NCI-H2196 (cell line): Measurements from ENCODE around the gene CFAP99.
"Not testable (repeated sequence)": the region's sequence is repeated elsewhere in the genome, so short reads cannot be mapped to it uniquely, and the experiment has no call there.

Experiments
- DNase-seq: peaks from one replicate; lab custom pipeline; 2025; ENCODE audit not compliant: unreplicated experiment; lab: John Stamatoyannopoulos, UW

The CFAP99 gene

DNA sequence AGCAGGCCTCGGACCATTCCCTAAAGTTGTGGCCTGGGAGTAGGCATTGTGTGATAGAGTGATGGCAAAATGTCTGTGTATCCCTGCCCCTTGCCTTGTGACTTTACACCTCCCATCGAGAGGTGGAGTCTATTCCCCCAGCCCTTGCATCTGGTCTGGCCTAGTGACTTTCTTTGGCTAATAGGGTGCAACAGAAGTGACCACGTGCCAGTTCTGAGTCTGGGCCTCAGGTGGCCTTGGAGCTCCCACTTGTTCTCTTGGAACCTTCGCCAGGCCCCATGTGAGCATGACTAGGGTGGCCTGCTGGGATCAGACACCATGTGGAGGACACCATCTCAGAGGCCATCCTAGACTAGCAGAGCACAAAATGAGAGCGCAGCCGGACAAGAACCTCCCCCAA is 46.3 kb downstream of the CFAP99 start:
- DNase-seq, result no peak

DNA sequence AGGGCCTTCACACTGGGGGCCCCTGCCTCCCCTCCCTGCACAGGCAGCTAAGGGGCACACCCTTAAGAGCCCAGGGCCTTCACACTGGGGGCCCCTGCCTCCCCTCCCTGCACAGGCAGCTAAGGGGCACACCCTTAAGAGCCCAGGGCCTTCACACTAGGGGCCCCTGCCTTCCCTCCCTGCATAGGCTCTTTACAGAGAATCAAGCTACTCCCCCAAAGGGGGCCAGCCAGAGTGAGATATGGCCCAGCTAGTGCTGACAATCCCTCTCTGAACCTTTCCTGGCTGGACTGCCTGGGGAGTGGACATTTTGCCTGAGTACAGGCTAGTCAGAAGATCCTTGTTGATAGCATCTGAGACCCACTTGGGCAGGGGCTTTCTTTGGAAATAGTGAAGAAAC is 46.8 kb downstream of the CFAP99 start:
- DNase-seq, result not testable (repeated sequence)

DNA sequence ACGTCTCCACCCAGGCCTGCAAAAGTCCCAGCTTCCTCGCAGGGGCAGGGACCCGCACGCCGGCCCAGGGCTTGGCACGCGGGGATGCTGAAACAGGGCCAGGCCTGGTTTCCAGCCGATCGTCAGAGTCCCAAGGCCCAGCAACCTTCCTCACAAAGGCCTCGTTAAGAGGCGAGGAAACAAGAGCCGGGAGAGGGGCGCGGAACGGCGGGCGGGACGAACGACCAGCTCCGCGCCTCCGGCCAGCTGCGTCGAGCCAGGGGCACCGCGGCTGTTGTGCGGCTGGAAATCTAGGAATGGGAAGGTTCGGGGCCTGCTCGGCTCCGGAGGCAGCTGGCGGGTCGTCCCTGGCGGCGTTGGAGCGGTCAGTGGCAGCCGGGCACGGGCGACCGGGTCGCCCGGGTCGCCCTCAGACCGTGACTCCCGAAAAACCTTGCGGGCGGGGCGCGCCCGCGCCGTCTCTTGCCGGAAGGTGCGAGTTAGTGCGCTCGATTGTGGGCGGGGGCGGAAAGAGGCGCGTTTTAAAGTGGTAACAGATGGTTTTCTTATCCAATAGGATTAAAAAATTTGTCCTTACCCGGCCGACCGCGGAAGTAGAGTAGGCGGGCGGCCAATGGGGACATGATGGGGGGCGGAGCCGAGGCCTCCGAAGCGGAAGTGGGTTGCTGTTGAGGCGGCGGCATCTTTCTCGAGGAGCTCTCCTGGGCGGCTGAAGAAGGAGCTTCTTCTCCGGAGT is 49.9 kb downstream of the CFAP99 start, which contains the start of gene RNF4:
TSS of gene RNF4 (plus strand) at position 651 of the 736 bp plus-strand sequence. CDS start 21,388 bp downstream, outside the sequence.
- peak; percentile 95 for DNase-seq

DNA sequence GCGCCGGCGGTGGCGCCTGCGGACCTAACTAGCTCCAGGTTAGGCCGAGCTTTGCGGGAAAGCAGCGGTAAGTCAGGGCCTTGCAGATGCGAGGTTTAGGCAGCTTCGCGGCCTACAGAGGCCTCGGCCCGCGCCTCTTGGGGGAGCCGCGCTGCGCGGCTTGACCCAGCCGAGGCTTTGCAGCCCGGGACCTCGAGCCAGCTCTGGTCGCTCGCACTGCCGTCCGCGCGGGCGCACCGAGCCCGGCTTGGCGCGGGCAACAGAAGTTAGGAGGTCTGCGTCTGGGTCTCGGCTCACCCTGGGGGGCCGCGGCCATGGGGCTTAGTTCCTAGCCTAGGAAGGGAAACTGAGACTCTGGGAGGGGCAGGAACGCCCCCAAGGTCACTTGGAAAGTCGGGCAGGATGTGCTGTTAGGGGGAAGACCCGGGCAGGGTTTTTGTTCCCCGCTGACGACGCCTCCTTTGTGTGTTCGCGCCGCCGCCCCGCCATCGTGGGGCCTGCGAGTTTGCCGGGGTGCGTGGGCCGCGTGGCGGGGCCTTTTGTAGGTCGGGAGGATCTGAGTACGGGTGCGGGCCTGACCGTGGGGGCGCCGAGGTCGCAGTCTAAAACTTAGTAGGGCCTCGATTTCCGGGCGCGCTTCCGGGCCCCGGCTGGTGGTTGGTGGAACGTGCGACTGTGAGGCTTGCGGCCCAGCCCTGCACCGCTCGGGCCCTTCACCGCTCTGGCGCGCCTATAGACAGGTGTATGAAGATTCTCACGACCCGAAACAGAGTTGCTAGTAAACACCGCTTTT is 50.6 kb downstream of the CFAP99 start:
- no peak for DNase-seq

DNA sequence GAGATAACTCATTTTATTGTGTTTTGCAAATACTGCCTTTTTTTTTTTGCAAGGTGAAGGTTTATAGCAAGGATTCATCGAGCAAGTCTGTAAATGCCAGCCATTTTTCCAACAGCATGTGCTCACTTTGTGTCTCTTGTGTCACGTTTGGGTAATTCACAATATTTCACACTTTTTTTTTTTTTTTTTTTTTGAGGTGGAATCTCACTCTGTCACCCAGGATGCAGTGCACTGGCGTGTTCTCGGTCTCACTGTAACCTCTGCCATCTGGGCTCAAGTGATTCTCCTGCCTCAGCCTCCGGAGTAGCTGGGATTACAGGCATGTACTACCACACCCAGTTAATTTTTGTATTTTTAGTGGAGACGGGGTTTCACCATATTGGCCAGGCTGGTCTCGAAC is 52.0 kb downstream of the CFAP99 start:
- no peak for DNase-seq

DNA sequence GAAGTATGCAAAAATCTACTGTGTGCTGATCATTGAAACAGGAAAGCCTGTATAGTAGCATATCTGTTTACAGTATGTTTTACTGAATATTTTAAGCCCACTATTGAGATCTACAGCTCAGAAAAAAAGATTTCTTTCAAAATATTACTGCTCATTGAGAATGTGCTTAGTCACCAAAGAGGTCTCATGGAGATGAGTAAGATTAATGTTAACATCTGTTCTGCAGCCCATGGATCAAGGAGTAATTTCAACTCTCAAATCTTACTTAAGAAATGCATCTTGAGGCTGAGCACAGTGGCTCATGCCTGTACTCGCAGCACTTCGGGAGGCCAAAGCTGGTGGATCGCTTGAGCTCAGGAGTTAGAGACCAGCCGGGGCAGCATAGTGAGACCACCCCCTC is 53.4 kb downstream of the CFAP99 start:
- DNase-seq, result no peak

DNA sequence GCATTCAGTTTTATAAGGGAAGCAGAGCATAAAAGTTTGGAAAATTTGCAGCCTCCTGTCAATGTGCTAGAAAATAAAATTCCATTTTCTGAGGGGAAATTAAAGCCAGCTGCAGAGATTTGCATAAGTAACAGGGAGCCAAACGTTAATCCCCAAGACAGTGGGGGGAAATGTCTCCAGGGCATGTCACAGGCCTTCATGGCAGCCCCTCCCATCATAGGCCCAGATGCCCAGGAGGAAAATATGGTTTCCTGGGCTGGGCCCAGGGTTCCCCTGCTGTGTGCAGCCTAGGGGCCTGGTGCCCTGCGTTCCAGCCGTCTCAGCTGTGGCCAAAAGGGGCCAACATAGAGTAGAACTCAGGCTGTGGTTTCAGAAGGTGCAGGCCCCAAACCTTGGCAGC is 59.5 kb downstream of the CFAP99 start:
- no peak for DNase-seq

DNA sequence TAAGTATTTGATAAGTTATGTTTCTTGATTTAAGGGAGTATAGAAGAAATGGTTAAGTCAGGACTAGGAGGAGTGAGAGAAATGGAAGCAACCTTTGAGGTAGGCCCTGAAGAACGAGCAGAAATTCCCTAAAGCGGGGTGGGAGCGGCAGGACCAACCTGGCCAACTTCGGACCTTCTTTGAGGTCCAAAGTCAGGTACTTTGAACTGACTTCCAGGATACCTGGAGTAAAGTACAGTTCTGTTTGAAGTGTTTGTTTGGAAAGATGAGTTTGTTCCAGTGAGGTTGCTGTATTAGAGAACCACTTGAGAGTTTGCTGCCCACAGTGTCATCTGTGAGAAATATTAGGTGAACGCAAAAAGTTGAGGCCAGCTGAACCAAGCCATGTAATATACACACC is 61.9 kb downstream of the CFAP99 start:
- DNase-seq, result no peak

DNA sequence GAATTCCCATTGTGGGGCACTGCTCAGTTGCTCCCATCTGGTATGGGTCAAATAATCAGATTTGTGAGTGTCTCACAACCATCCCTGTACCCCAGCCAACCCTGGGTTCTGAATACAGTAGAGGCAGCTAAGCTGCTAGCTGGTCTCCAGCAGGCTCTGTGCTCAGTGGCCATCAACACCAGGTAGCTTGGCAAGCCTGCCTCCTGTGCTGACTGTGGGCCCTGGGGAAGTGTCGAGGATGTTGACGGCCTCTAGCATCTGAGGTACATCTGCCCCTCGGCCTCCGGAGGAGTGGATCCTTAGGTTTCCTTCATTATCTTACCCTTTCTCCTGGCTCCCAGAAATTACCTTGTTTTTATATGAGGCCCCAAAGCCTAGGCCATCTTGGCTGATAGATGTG is 63.4 kb downstream of the CFAP99 start:
- no peak for DNase-seq

DNA sequence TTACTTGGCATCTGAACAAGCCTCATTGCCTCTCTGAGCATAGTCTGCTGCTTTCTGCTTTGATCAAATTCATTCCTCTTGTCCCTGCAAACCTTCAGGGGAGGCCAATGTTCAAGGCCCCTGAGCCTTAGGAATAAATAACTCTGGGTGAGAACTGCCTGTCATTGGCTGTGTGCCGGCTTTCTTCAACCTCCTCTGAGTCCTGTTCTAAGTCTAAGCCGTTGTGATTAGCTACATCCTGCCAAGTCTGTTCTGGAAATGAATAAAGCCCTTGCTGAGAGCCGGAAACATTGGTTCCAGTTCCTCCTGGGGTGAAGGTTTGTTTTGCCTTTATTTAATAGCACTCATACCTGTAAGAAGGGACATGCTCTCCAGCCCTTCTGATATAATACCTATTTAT is 63.9 kb downstream of the CFAP99 start:
- no peak for DNase-seq

DNA sequence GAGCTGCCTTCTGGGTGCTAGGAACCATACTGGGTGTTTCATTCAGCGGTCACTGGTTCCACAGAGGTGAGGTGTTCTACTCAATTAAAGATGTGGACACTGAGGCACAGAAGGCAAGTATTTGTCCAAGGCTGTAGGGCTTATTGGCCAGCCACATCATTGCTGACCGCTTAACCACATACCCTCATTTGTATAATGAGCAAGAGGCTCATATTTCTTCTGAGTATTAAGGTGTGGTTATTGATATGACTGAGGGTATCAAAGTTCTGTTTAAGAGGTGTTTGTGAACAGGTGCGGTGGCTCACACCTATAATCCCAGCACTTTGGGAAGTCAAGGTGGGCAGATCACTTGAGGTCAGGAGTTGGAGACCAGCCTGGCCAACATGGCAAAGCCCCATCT is 64.5 kb downstream of the CFAP99 start:
- DNase-seq, result no peak

DNA sequence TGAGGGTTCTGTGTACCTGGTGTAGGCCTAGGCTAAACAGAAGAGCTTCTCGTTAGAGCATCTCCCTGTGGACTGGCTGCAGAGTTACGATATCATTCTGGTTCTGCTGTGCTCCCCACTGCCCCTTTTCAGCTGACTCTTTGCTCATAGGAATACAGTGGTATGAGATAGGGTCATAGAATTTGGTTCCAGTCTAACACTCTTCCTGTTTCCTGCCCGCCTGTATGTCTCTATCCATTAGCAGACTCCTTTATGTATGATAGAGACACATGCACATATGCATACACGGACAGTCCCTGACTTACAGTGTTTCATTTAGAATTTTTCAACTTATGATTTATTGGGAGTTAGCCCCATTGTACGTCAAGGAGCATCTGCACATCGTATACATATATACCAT is 65.4 kb downstream of the CFAP99 start:
- no peak for DNase-seq

DNA sequence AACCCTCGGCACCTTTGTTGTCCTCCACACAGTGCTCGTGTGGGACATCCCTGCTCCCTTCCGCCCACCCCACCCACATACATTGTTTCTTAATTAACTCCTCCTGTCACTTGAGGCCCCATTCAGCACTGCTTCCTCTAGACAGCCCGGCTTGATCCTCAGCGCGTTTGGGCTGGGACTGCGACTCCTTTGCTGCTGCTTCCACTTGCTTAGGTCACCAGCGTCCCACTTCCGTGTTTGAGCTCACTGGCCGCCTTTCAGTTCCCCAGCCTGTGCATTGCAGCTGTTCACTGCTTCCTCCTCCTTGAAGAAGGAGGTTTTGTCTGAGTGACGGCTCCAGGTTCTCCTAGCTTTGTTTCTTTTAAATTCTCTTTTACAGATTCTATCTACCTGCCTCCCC is 66.2 kb downstream of the CFAP99 start:
- no peak for DNase-seq

DNA sequence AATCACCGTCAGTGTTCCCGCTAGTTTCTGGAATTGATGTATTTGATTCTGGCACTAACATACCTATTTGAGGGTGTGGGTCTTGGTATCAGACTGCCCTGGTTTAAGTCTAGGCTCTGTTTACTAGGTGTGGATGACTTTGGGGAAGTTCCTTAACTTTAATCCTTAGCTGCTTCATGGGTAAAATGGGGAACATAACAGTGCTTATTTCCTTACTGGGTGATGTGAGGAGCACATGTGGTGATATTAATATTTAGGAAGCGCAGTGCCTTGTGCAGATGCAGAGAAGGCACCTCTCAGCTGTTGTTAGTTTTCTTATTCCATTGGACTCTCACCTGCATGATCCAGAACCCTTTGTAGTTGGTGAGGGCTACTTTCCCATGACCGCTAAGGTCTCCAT is 67.2 kb downstream of the CFAP99 start:
- DNase-seq, result no peak

DNA sequence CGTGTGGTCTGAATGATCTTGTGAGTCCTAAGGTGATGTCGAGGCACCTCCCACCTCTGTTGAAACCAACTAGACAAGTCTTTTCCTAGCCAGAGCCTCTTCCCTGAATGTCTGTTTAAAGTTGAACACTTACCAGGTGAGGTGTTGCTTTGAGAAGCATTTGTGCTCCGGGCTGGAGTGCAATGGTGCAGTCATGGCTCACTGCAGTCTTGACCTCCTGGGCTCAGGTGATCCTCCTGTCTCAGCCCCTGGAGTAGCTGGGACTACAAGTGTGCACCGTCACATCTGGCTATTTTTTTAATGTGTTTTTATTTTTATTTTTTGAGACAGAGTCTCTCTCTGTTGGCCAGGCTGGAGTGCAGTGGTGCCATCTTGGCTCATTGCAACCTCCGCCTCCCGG is 68.2 kb downstream of the CFAP99 start:
- no peak for DNase-seq

DNA sequence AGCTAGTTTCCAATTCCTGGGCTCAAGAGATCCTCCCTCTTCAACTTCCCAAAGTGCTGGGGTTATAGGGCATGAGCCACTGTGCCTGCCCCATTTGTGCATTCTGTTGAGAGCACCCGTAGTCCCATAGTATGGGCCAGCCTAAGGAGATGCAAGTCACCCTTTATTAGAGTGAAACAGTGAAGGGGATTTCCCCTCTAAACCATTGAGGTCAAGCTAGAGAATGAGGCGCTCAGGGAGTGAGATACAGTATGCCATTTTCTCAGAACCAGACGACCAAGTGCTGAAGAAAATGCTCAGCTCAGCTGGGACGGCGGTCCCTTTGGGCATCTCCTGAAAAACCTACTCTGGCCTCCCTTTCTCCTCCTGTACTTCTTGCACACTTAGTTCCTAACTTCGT is 68.9 kb downstream of the CFAP99 start:
- DNase-seq, result no peak

DNA sequence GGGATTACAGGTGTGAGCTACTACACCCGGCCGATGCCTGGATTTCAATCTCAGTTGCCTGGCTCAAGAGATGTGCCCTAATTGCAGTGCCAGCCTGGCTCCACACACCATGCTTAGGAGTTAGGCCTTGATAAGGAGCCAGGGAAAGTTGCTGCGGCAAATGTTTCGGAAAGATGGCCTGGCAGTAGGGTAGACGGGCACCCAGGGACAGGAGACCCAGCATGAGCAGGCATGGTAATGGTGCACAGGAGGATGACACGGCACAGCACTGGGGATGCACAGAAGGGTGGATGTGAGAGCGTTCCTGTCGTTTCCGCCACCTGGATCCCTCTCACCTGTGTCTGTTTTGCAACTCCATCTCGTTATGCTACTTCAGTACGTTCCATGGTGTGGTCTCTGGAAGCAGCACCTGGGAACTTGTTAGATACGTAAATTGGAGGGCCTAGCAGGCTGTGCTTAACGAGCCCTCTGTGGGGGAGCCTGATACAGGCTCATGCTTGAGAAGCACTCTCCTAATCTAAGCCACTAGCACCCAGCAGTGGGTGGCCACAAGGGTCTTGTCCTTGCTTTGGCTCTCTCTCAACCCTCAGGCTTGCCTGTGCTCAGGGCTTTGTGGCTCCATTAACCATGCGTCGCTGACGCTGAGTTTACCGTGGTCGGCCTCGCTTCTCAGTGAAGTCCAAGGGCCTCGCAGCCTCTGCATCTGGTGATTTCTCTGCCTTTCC is 70.5 kb downstream of the CFAP99 start:
- DNase-seq, result no peak

DNA sequence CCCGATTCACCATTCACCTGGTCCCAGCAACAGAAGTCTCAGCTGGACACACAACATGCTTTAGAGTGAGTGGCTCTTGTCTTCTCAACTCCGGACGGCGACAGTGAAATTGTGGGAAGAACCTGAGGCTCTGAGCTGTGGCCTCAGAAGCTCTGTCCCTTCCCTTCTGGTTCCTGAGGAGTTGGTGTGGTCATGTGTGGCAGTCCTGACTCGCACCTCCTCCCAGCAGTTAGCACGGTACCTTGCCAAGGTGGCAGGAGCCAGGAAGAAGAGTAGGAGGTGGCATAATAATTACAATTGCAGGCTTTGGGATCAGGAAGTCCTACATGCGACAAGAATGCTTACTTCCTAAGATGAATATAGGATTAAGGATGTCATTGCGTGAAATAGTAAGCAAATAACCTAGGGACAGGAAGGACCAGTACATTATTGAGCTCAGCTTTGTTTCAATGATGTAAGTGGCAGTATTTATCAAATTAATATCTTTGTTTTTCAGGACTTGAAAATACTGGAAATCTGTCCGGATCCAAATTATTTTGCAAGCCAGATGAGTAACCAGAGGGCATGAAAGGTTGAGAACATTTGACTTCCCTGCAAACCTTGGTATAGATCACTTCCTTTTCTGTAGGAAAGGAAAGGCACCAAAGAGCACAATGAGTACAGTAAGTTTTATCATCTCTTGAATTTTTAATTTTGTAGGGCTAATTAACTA is 71.2 kb downstream of the CFAP99 start:
- no peak for DNase-seq

DNA sequence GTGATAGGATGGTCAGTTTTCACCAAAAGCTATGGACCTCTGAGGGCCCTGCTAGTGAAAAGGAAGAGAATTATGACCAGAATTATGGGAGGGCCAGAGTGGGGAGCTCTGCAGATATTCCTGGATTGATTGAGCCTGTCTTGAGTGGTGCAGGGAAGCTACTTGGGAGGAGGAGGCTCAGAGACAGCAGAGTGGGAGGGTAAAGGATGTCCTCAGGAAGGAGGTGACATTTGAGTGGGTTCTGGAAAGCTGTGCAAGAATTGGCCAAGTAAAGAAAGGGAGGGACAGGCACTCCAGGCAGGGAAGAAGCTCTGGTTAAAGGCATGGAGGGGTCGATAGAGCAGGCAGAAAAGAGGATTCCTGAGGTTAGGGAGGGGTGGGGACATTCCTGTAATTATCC is 74.2 kb downstream of the CFAP99 start:
- DNase-seq, result no peak

DNA sequence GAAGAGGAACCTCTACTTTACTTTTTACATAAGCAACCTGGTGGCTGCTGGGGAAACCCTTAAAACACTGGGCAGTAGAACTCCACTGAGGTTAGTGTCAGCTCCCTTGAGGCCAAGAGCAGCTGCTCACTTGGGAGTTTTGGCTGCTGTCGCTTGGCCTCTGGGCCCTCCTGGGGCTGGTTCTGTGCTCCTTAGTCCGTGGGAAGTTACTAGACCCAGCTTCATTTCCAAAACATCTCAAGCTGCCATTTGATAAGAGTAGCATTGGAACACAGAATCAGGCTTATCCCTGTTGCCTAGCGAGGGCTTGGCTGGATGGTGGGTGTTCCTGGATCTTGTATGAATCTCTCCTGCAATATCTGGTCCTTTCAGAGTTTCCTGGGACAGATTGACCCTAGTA is 76.2 kb downstream of the CFAP99 start:
- no peak for DNase-seq

DNA sequence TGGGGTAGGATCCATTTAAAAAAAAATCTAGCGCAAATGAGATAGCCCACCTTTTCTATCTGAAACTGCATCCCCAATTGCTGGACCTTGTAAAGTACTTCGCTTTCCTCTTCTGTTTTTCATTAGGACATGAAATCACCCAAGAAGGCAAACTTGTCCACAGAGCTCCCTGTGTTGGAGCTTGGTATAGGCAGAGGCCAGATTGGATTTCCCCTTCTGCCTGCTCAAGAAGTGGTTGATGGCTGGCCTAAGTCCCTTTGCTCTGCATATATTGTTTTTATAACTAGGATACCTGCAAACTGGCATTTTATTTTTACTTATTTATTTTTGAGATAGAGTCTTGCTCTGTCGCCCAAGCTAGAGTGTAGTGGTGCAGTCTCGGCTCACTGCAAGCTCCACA is 78.6 kb downstream of the CFAP99 start:
- DNase-seq, result no peak
